ENCODE data around the gene PTTG1IP.
A peak's percentile ranks its signal among the peaks of the same experiment; 100 is the strongest.

PTTG1IP gene

GRCh38 chr21:44867999-44868700, 5.3 kb downstream of the PTTG1IP start:
- DNase-seq (ENCODE audit: insufficient read length, low spot score) (no peak), FAIRE-seq (no peak)
- TF ChIP-seq POLR2AphosphoS5 (IDR thresholded peaks at IDR 0.05; ENCODE audit: low read depth, low read length) (no peak), SPI1 (IDR thresholded peaks at IDR 0.05; ENCODE audit: low read depth, low read length) (no peak), TAF1 (IDR thresholded peaks at IDR 0.05; ENCODE audit: low read depth, low read length) (no peak), POU2F2 (IDR thresholded peaks at IDR 0.05; ENCODE audit: low read depth, low read length) (no peak), POLR2A (IDR thresholded peaks at IDR 0.05; ENCODE audit: low read depth, low read length) (no peak), PAX5 (IDR thresholded peaks at IDR 0.05; ENCODE audit: insufficient read depth, low read length, severe bottlenecking) (no peak)

GRCh38 chr21:44867464-44867863, 6.0 kb downstream of the PTTG1IP start:
- no peak for DNase-seq (ENCODE audit: insufficient read length, low spot score)
- TF ChIP-seq PAX5 (IDR thresholded peaks at IDR 0.05; ENCODE audit: insufficient read depth, low read length, severe bottlenecking): no peak
- TF ChIP-seq SPI1 (IDR thresholded peaks at IDR 0.05; ENCODE audit: low read depth, low read length): no peak
- no peak for TF ChIP-seq TAF1 (IDR thresholded peaks at IDR 0.05; ENCODE audit: low read depth, low read length)
- TF ChIP-seq POU2F2 (IDR thresholded peaks at IDR 0.05; ENCODE audit: low read depth, low read length): no peak
- TF ChIP-seq POLR2A (IDR thresholded peaks at IDR 0.05; ENCODE audit: low read depth, low read length): no peak
- no peak for TF ChIP-seq POLR2AphosphoS5 (IDR thresholded peaks at IDR 0.05; ENCODE audit: low read depth, low read length)
- FAIRE-seq: no peak

GRCh38 chr21:44866780-44867179, 6.7 kb downstream of the PTTG1IP start:
- DNase-seq (ENCODE audit: insufficient read length, low spot score) (no peak), FAIRE-seq (no peak)
- TF ChIP-seq SPI1 (IDR thresholded peaks at IDR 0.05; ENCODE audit: low read depth, low read length): no peak
- TF ChIP-seq TAF1 (IDR thresholded peaks at IDR 0.05; ENCODE audit: low read depth, low read length): no peak
- TF ChIP-seq PAX5 (IDR thresholded peaks at IDR 0.05; ENCODE audit: insufficient read depth, low read length, severe bottlenecking): no peak
- TF ChIP-seq POLR2A (IDR thresholded peaks at IDR 0.05; ENCODE audit: low read depth, low read length): no peak
- no peak for TF ChIP-seq POLR2AphosphoS5 (IDR thresholded peaks at IDR 0.05; ENCODE audit: low read depth, low read length)
- TF ChIP-seq POU2F2 (IDR thresholded peaks at IDR 0.05; ENCODE audit: low read depth, low read length): no peak

- TF ChIP-seq PAX5 (IDR thresholded peaks at IDR 0.05; ENCODE audit: insufficient read depth, low read length, severe bottlenecking): no peak
- no peak for TF ChIP-seq POU2F2 (IDR thresholded peaks at IDR 0.05; ENCODE audit: low read depth, low read length)
- TF ChIP-seq SPI1 (IDR thresholded peaks at IDR 0.05; ENCODE audit: low read depth, low read length): peak; percentile 80
- peak; percentile 45 for FAIRE-seq
These were observed 7.8 kb downstream of the PTTG1IP start for GRCh38 chr21:44865561-44866280.

GRCh38 chr21:44862869-44863685, 10.4 kb downstream of the PTTG1IP start:
- TF ChIP-seq POLR2A (IDR thresholded peaks at IDR 0.05; ENCODE audit: low read depth, low read length): no peak
- TF ChIP-seq TAF1 (IDR thresholded peaks at IDR 0.05; ENCODE audit: low read depth, low read length): no peak
- TF ChIP-seq PAX5 (IDR thresholded peaks at IDR 0.05; ENCODE audit: insufficient read depth, low read length, severe bottlenecking): no peak
- TF ChIP-seq POLR2AphosphoS5 (IDR thresholded peaks at IDR 0.05; ENCODE audit: low read depth, low read length): no peak
- TF ChIP-seq POU2F2 (IDR thresholded peaks at IDR 0.05; ENCODE audit: low read depth, low read length): no peak
- DNase-seq (ENCODE audit: insufficient read length, low spot score): no peak
- no peak for FAIRE-seq

More at GRCh38 chr21:44865561-44866280, 7.8 kb downstream of the PTTG1IP start:
- no peak for DNase-seq (ENCODE audit: insufficient read length, low spot score)

- FAIRE-seq: no peak
These were observed 14.7 kb downstream of the PTTG1IP start for GRCh38 chr21:44858791-44859190.

GRCh38 chr21:44858291-44858690, 15.2 kb downstream of the PTTG1IP start:
- FAIRE-seq (no peak), DNase-seq (ENCODE audit: insufficient read length, low spot score) (no peak)
- TF ChIP-seq PAX5 (IDR thresholded peaks at IDR 0.05; ENCODE audit: insufficient read depth, low read length, severe bottlenecking): no peak
- TF ChIP-seq POU2F2 (IDR thresholded peaks at IDR 0.05; ENCODE audit: low read depth, low read length): no peak
- TF ChIP-seq TAF1 (IDR thresholded peaks at IDR 0.05; ENCODE audit: low read depth, low read length): no peak
- TF ChIP-seq SPI1 (IDR thresholded peaks at IDR 0.05; ENCODE audit: low read depth, low read length): no peak
- TF ChIP-seq POLR2A (IDR thresholded peaks at IDR 0.05; ENCODE audit: low read depth, low read length): no peak
- no peak for TF ChIP-seq POLR2AphosphoS5 (IDR thresholded peaks at IDR 0.05; ENCODE audit: low read depth, low read length)

More at GRCh38 chr21:44858791-44859190, 14.7 kb downstream of the PTTG1IP start:
- no peak for DNase-seq (ENCODE audit: insufficient read length, low spot score)
- no peak for TF ChIP-seq TAF1 (IDR thresholded peaks at IDR 0.05; ENCODE audit: low read depth, low read length)
- no peak for TF ChIP-seq POLR2A (IDR thresholded peaks at IDR 0.05; ENCODE audit: low read depth, low read length)
- no peak for TF ChIP-seq POLR2AphosphoS5 (IDR thresholded peaks at IDR 0.05; ENCODE audit: low read depth, low read length)
- TF ChIP-seq POU2F2 (IDR thresholded peaks at IDR 0.05; ENCODE audit: low read depth, low read length): no peak
- TF ChIP-seq PAX5 (IDR thresholded peaks at IDR 0.05; ENCODE audit: insufficient read depth, low read length, severe bottlenecking): no peak

- no peak for FAIRE-seq
- TF ChIP-seq POLR2A (IDR thresholded peaks at IDR 0.05; ENCODE audit: low read depth, low read length) (no peak), POU2F2 (IDR thresholded peaks at IDR 0.05; ENCODE audit: low read depth, low read length) (no peak), PAX5 (IDR thresholded peaks at IDR 0.05; ENCODE audit: insufficient read depth, low read length, severe bottlenecking) (no peak), POLR2AphosphoS5 (IDR thresholded peaks at IDR 0.05; ENCODE audit: low read depth, low read length) (no peak), SPI1 (IDR thresholded peaks at IDR 0.05; ENCODE audit: low read depth, low read length) (no peak), TAF1 (IDR thresholded peaks at IDR 0.05; ENCODE audit: low read depth, low read length) (no peak)
- no peak for DNase-seq (ENCODE audit: insufficient read length, low spot score)
These were observed 16.2 kb downstream of the PTTG1IP start for GRCh38 chr21:44857127-44857892.

Measured in GM12891 (cell line).